ACHN (cell line): Measurements from ENCODE around the gene TOM1.

ENCODE experiments used
- DNase-seq: peaks from one replicate; pipeline ENCODE4 v3.0.0-alpha.2; 2015
- in situ Hi-C: cut with HindIII; loops from 2 replicates; pipeline ENCODE4 v1.10.0; 2017; ENCODE audit warnings: low sequenced_read_pairs, low pct_ligation_motif_present, low pct_unique_long_range_greater_than_20kb

Gene TOM1

DNA sequence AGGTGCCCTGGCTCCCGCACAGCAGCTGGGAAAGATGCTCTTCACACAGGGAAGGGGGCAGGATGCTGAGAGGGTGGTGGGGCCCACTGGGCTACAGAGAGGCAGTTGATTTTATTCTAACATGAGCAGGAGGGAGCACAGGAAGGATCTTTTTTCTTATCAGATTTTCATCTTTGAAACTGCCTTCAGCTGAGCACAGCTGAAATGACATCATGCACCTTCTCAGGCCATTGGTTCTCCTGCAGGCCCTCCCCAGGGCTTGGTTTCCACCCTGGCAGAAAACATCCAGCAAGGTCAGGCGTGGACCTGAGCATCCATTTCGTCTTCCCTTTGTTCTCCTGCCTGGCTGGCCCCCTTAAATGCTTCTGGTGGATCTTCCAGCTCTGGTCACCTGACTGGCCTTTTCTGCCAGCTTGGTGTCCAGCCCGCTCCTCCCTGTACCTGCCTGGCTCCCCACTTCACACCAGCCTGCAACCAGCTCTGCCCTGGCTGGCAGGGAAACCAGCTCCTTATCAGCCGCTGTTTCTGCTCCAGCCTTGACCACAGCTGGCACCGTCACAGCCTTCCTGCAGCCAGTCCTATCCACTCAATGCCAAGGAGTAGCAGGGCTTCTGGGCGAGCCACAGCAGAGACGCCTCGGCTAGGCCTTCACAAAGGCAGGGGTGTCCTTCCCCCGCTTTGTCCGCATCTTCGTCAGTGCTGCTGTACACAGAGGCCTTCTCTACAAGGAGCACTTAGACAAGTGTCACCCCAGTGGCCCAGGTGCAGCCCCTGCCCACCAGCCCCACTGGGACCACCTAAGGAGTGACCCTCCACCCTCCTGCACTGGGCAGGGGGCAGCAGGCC lies 36.5 kb downstream of the TOM1 start:
- DNase-seq = no peak
- in situ Hi-C loops = no loop called here

GRCh38 chr22:35337932-35338331 lies 38.2 kb downstream of the TOM1 start:
- in situ Hi-C loops = no loop called here
- no peak for DNase-seq

DNA sequence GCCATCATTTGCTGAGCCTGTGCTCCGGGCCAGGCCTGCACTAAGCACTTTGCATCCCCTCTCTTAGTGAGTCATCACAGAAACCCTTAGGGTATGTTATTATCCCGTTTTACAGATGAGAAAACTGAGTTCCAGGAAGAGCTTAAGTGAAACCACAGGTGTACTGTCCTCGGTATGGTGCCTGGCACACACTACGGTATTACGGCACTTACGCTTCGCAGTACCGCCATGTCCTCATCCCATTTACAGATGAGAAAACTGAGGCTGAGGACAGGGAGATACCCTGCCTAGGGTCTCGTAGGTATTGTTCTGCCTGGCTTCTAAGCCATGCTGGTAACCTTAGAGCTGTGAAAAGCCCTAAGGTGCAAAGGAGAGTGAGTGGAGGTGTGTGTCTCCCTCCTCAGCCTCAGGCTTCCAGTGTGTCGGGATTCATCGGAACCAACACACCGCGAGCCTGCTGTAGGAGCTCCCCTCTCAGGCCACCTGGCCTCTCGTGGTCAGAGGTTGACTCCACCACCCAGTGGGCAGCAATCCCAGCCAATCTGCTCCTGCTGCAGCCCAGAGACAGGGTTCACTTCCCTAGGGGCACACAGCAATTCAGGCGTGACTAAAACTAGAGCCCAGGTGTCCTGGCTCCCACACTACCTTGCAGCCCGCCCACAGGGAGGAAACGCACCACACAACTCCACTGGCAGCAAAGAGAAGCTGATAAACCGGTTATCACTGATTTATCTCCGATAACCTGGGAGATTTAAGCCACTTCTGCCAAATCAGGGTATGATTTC lies 41.6 kb downstream of the TOM1 start:
- DNase-seq = no peak

DNA sequence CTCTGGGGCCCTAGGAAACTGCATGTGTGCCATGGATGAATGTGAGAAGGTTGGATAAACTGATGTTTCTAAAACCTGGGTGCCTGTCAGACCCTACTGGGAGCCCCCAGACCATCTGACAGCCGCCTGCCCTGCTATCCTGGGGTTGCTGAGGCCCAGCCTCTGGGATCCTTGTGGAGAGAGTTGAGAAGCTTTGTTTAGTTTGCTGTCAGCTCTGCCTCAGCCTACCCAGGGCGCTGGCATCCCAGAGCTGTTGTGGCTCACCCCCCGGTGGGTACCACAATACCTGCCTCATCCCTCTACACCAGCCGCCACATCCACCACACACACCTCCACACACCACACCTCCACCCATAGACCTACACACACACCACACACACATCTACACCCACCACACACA lies 42.7 kb downstream of the TOM1 start:
- in situ Hi-C loops = no loop called here
- no peak for DNase-seq

More for the DNA sequence above, 41.6 kb downstream of the TOM1 start:
- in situ Hi-C loops = no loop called here

DNA sequence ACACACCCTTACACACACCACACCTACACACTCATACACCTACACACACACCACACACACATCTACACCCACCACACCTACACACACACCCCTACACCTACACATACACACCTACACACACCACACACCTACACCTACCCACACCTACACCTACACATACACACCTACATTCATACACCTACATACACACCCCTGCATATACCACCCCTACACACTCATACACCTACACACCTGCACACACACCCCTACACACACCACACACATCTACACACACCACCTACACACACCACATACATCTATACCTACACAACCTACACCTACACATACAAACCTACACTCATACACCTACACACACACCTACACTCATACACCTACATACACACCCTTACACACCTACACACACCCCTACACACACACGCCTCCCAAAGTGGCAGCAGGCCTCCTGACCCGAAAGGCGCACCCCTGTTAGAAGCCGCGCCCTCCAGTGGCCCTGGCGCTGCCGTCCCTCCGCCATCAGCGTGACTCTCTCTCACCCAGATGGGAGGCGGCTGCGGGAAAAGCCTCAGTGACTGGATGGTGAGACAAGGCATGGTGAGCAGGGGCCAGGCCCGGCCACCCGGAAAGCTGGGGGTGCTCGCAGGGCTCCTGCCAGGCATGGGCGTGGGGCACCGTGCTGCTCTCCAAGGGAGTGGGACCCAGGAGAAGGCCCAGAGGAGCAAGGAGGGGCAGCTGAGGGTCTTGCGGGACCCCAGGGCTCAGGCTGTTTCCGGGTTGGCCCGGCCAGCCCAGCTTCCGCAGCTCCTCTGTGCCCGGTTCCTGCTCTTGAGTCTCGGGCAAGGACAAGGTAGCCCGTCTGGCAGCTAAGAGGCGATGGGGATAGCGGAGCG lies 44.2 kb downstream of the TOM1 start:
- in situ Hi-C loops = no loop called here
- no peak for DNase-seq

- no peak for DNase-seq
- in situ Hi-C loops = no loop called here
These were observed 45.4 kb downstream of the TOM1 start for GRCh38 chr22:35344956-35345690.

- in situ Hi-C loops = no loop called here
- DNase-seq = no peak
These were observed 46.3 kb downstream of the TOM1 start for GRCh38 chr22:35345808-35346505.

DNA sequence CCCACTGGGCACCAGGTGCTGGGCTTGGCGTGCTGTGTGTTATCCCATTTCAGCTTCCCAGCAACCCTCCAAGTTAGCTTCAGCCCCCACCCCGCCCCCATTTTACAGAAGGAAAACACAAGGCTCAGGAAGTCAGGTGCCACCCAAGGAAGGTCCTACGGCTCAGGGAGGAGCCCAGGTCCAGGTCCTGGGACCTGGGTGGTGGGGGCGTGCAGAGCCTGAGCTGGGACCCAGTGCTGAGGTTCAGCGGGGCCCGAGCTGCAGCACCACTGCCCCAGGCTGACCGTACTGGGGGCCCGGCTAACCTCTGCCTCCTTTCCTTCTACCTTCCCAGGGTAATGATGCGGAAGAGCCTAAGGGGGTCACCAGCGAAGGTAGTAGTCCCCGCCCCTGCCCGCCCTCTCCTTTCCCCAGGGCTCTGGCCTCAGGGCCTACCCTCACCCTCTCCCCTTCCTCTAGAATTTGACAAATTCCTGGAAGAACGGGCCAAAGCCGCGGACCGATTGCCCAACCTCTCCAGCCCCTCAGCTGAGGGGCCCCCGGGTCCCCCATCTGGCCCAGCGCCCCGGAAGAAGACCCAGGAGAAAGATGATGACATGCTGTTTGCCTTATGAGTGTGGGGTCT lies 47.0 kb downstream of the TOM1 start:
- no peak for DNase-seq
- in situ Hi-C loops = no loop called here

DNA sequence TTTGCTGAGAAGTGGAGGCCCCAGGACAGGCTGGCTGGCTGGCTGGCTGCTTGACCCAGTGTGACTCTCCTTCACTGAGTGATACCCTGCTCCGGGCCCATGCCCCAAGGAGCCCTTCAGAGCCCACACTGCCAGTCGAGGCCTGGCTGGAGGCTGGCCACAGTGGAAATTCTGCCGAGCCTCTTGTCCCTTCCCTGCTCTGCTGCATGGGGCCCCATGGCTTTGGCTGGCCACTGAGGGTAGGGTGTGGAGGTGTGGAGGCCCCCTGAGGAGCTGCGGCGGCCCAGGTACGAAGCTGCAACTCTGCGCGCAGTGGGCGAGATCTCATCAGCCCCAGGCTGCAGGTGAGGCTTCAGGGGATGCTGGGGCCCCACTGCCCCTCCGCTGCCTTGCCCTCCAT lies 47.8 kb downstream of the TOM1 start:
- in situ Hi-C loops = no loop called here
- no peak for DNase-seq

DNA sequence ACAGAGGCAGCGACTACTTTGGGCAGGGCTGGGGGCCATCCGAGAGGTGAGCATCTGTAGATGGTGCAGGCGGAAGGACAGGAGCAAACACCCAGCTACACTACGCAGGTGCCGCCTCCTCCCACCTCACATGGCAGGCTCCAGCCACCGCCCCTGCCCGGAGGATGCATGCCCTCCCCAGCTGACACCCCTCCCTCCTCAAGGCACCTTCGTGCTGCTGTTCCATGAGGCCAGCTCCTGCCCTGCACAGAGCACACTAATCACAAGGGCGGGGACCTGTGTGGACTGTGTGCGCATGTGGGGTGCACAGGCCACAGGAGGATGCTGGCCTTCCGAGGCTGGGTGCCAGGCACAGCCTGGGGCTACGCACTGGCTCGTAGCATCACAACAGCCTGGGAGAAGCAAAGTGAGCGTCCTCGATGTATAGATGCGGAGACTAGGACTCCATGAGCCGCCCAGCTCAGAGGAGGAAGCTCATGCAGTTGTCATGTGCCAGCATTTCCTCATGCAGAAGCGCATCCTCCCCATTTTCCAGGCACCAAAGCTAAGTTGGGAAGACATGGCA lies 48.4 kb downstream of the TOM1 start:
- DNase-seq = no peak
- in situ Hi-C loops = no loop called here

GRCh38 chr22:35348703-35349102 lies 49.0 kb downstream of the TOM1 start:
- in situ Hi-C loops = no loop called here
- DNase-seq = no peak

GRCh38 chr22:35349368-35349703 lies 49.6 kb downstream of the TOM1 start:
- no peak for DNase-seq
- in situ Hi-C loops = no loop called here

- in situ Hi-C loops = no loop called here
These were observed 50.2 kb downstream of the TOM1 start for GRCh38 chr22:35349704-35350538.

DNA sequence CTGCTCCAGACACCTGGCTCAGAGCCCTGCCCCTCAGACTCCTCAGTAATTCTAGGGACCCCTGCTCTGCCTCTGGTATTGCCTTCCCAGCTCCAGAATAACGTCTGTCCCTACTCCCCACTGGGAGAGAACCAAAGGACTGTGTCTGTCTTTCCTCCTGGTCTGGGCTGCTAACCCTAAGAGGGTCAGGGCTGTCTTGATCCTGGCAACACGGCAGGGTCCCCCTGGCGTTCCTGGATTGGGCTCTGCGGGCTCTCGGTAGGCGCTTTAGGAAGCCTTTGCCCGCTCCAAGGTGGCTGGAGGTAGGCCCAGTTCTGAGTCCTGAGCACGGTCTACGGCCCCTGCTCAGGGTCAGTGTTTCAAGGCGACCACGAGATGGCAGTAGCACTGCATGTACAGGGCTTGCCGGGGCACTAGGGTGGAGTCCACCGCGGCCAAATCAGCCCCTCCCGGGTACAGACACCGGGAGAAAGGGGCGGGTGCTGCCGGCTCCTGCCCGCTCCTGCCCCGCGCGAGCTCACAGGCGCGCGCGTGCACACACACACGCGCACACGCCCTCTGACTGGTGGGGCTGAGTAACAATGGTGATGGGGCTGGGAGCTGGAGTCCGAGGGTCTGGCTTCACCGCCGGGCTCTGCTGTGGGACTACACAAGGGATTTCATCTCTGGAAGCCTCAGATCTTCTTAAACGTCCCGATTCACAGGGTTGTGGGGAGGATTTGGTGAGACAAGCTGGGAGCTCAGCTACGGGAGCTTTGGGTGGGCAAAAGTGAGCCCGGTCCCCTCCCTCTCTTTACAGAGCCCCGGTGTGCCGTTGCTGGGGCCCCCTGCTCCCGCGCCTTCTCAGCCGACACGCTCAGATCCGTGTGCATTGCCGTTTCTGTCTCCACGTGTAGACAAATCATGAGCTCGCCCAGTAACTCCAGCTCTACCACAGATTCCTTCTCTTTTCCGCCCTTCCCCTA lies 51.1 kb downstream of the TOM1 start:
- in situ Hi-C loops = no loop called here

More at GRCh38 chr22:35349704-35350538, 50.2 kb downstream of the TOM1 start:
- no peak for DNase-seq

More for the DNA sequence above, 51.1 kb downstream of the TOM1 start:
- DNase-seq = peak; percentile 86
